D721Med (cell line): Measurements from ENCODE around the gene IMPA2.
"Not testable (repeated sequence)": the region's sequence is repeated elsewhere in the genome, so short reads cannot be mapped to it uniquely, and the experiment has no call there.

ENCODE experiments used
- DNase-seq: peaks from one replicate; pipeline ENCODE4 v3.0.0; 2011; ENCODE audit warnings: low spot score; ENCODE audit not compliant: insufficient read length
- FAIRE-seq: peaks from 2 replicates; lab custom pipeline; 2011; peaks lifted over from hg19 to GRCh38; lab: Jason Lieb, UNC
- CTCF ChIP-seq: IDR thresholded peaks from 2 replicates; pipeline ENCODE4 v1.5.1; 2012; ENCODE audit warnings: mild to moderate bottlenecking, control low read depth; ENCODE audit not compliant: insufficient read depth; ENCODE audit errors: missing control alignments

IMPA2 gene

GRCh38 chr18:12064086-12064763, 82.9 kb downstream of the IMPA2 start:
- FAIRE-seq (no peak), DNase-seq (no peak)

GRCh38 chr18:12065397-12065796, 84.1 kb downstream of the IMPA2 start:
- FAIRE-seq, result no peak

More at GRCh38 chr18:12064086-12064763, 82.9 kb downstream of the IMPA2 start:
- no peak for TF ChIP-seq CTCF

GRCh38 chr18:12066910-12067511, 85.7 kb downstream of the IMPA2 start:
- FAIRE-seq (no peak), DNase-seq (no peak)
- no peak for TF ChIP-seq CTCF

More at GRCh38 chr18:12065397-12065796, 84.1 kb downstream of the IMPA2 start:
- TF ChIP-seq CTCF, result no peak
- DNase-seq, result no peak

- FAIRE-seq, result no peak
- no peak for DNase-seq
- no peak for TF ChIP-seq CTCF
These were observed 86.4 kb downstream of the IMPA2 start for GRCh38 chr18:12067671-12068070.

GRCh38 chr18:12068316-12068949, 87.1 kb downstream of the IMPA2 start:
- not testable (repeated sequence) for DNase-seq, FAIRE-seq

GRCh38 chr18:12068950-12069320, 87.6 kb downstream of the IMPA2 start:
- FAIRE-seq (no peak), DNase-seq (no peak)
- TF ChIP-seq CTCF, result no peak

GRCh38 chr18:12071066-12071465, 89.8 kb downstream of the IMPA2 start:
- FAIRE-seq, DNase-seq: not testable (repeated sequence)

GRCh38 chr18:12072996-12073395, 91.7 kb downstream of the IMPA2 start:
- no peak for TF ChIP-seq CTCF
- no peak for DNase-seq
- no peak for FAIRE-seq
